ENCODE results near the gene PLGRKT.
A peak's percentile ranks its signal among the peaks of the same experiment; 100 is the strongest.
"Not testable (repeated sequence)": the region's sequence is repeated elsewhere in the genome, so short reads cannot be mapped to it uniquely, and the experiment has no call there.

PLGRKT gene

DNA sequence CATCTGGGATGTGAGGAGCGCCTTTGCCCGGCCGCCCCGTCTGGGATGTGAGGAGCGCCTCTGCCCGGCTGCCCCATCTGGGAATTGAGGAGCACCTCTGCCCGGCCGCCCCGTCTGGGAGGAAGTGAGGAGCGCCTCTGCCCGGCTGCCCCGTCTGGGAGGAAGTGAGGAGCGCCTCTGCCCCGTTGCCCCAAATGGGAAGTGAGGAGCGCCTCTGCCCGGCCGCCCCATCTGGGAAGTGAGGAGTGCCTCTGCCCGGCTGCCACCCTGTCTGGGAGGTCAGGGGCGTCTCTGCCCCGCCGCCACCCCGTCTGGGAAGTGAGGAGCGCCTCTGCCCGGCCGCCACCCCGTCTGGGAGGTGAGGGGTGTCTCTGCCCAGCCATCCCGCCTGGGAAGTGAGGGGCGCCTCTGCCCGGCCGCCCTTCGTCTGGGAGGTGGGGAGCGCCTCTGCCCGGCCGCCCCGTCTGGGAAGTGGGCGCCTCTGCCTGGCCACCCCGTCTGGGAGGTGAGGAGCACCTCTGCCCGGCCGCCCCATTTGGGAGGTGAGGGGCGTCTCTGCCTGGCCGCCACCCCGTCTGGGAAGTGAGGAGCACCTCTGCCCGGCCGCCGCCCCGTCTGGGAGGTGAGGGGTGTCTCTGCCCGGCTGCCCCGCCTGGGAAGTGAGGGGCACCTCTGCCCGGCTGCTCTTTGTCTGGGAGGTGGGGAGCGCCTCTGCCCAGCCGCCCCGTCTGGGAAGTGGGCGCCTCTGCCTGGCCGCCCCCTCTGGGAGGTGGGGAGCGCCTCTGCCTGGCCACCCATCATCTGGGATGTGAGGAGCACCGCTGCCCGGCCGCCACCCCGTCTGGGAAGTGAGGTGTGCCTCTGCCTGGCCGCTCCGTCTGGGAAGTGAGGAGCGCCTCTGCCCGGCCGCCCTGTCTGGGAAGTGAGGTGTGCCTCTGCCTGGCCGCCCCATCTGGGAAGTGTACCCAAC is 3.6 kb downstream of the PLGRKT start:
- DNase-seq = peak in 3 of 10 donors; percentile 65 to 86 (median 75)
- intact Hi-C loops (cut with DNase I) = loop anchor here (10.0 kb wide), 1 partner anchor 449 kb away; the partner anchor contains the start of gene JAK2

DNA sequence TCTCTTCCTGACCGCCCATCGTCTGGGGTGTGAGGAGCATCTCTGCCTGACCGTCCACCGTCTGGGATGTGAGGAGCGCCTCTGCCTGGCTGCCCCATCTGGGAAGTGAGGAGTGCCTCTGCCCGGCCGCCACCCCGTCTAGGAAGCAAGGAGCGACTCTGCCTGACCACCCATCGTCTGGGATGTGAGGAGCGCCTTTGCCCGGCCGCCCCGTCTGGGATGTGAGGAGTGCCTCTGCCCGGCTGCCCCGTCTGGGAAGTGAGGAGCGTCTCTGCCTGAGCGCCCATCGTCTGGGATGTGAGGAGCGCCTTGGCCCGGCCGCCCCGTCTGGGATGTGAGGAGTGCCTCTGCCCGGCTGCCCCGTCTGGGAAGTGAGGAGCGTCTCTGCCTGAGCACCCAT is 4.4 kb downstream of the PLGRKT start:
- peak in 2 of 10 donors; percentile 55 to 58 for DNase-seq
- intact Hi-C loops (cut with DNase I) = loop anchor here (10.0 kb wide), 1 partner anchor 449 kb away; the partner anchor contains the start of gene JAK2

DNA sequence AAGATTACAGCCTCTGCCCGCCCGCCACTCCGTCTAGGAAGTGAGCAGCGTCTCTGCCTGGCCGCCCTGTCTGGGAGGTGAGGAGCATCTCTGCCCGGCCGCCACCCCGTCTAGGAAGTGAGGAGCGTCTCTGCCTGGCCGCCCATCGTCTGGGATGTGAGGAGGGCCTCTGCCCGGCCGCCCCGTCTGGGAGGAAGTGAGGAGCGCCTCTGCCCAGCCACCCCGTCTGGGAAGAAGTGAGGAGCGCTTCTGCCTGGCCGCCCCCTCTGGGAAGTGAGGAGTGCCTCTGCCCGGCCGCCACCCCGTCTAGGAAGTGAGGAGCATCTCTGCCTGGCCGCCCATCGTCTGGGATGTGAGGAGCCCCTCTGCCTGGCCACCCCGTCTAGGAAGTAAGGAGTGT is 4.8 kb downstream of the PLGRKT start:
- DNase-seq = peak in 2 of 10 donors; percentile 54 to 59
- intact Hi-C loops (cut with DNase I) = loop anchor here (10.0 kb wide), 1 partner anchor 448 kb away; the partner anchor contains the start of gene JAK2

DNA sequence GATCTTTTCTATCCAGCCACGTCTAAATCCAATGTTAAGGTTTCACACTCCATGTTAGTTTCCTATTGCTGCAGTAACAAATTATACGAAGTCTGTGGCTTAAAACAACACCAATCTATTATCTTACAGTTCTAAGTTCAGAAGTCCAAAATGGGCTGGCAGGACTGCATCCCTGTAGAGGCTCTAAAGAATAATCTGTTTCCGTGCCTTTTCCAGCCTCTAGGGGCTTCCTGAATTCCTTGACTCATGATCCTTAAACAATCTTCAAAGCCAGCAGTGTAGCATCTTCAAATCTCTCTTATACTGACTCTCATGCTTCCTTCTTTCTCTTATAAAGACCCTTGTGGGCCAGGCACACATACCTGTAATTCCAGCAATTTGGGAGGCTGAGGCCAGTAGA is 6.8 kb downstream of the PLGRKT start:
- intact Hi-C loops (cut with DNase I) = loop anchor here (10.0 kb wide), 1 partner anchor 446 kb away; the partner anchor contains the start of gene JAK2
- DNase-seq = no peak

DNA sequence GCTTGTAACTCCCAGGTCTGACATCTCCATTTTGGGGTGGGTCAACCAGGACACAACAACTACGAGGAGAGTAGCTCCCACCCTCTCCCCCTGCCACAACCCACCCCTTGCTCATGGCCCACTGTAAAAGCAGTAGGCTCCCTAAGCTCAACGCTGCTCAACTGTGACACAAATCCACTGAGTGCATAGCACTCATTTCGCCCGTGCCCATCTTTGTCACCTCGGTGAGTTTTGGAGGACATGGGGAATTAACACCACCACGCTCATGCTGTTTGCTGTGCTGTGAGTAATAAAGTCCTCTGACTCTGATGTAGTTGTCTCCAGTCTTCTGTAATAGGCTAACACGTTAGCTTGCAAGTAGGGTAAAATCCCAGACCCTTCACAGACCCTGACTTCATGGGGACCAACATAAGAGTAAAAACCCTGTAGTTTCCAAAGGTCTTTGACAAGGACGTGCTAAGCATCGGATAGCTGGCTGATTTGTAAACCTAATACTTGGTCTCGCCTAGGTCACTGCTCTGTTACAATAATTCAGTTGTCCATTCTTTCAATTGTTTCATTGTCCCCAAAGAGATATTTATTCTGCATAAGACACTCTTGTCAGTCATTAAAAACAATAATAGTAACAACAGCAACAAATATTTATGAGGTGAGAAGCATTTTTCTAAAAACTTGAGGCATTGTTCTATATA is 7.7 kb downstream of the PLGRKT start:
- intact Hi-C loops (cut with DNase I) = loop anchor here (10.0 kb wide), 1 partner anchor 445 kb away; the partner anchor contains the start of gene JAK2
- no peak for DNase-seq

DNA sequence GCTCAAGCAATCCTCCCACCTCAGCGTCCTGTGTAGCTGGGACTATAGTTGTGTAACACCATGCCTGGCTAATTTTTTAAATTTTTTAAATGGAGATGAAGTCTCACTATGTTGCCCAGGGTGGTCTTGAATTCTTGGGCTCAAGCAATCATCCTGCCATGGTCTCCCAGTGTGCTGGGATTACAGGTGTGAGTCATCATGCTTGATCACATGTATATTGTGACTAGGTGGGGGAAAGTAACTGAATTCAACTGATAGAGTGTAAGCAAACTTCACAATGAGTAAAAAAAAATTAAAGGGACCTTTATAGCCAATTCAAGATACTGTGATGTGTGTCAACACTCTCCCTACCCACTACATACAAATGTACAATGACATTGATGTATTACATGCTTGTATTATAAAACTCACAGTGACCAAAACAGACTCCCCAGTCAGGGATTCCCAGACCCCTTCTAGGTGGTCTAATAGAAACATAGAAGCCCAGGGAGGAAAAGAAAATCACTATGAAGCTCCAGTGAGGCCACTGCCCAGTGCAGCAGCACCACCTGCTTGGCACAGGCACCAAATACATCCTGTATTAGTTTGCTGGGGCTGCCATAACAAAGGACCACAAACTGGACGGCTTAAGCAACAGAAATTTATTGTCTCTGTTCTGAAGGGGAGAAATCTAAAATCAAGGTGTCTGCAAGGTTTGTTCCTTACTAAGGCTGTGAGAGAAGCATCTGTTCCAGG is 8.8 kb downstream of the PLGRKT start:
- intact Hi-C loops (cut with DNase I) = no loop called here
- peak in 1 of 10 donors; percentile 64 for DNase-seq

DNA sequence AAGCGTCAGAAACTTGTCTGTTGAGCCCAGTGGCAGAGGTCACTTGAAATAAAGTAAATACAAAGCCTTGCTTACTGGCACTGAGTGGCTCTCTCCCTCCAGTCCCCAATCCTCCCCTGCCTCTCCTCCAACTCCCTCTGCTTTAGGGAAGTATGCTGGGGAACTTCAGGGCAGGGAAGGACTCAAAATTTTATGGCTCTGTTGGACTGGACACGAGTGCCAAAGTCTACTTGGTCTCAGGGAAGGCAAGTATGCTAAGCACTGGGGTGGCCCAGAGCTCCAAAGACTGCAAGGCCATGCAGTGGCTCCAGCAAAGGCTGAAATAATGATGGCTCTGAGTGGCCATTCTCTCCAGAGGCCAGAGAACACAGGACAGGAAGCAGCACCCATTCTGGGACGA is 9.6 kb downstream of the PLGRKT start:
- intact Hi-C loops (cut with DNase I) = no loop called here
- DNase-seq = no peak

DNA sequence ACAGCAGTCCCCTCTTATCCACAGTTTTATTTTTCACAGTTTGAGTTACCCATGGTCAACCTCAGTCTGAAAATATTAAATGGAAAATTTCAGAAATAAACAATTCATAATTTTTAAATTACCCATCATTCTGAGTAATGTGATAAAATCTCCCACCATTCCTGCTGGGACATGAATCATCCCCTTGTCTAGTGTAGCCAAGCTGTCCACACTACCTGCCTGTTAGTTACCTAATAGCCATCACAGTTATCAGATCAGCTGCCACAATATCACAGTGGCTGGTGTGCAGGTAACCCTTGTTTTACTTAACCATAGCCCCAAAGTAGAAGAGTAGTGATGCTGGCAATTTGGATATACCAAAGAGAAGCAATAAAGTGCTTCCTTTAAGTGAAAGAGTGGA is 10.7 kb downstream of the PLGRKT start:
- intact Hi-C loops (cut with DNase I) = no loop called here
- DNase-seq = no peak

DNA sequence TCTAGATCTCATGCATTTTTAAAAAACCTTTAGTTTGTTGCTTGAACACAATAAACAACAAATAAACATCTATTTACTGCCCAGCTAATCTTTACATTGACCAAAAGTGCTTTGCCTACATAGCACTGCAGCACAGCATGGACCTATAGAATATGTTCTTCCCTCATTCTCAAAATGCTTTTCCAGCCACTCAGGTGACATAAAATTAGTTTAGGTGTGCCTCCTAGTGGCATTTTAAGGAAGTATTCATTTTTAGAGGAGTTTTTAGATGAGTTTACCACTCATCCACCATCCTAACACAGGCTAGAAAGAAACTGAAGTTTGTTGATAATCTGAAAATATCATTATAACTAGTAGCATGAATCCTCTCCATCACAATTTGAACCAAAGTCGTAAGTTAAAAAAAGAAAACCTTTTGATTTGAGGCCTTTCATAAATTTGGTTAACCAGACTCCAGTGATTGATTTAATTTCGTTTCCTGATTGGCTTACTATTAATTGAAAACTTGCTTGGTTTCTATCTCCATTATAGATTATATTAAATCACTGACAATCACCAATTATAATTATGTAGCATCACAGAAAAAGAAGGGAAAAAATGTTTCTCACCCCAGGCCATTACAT is 12.6 kb downstream of the PLGRKT start:
- DNase-seq = no peak
- intact Hi-C loops (cut with DNase I) = no loop called here

DNA sequence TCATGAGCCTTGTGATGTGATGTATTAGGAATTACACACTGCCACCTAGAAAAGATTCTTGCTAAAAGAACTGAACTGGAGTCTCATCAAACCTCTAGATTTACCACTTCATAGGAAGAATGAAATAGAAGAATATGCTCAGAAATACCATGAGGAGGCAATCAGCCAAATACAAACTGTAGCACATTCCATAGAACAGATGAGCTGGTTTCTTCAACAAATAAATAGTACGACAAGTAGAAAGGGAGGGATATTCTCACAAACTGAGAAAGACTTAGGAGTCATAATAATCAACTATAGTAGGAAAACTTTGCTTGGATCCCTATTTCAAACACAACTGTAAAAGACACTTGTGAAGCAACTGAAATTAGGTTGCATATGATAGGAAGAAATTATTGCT is 15.4 kb downstream of the PLGRKT start:
- no peak for DNase-seq
- intact Hi-C loops (cut with DNase I) = no loop called here

DNA sequence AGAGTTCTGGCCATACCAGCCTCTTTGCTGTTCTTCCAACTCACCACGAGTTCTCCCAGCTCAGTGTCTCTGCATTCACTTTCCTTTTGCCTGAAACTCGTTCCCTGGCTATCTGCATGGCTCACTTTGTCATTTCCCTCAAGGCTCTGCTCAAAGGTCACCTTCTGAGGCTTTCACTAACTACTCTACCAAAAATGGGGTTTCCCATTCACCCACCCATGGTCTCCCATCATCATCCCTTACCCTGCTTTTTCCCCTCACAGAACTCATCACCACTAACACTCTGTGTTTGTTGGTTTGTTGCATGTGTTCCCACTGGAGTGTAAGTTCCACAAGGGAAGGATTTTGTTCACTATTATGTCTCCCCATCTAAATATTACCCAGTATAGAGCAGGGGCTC is 16.6 kb downstream of the PLGRKT start:
- intact Hi-C loops (cut with DNase I) = no loop called here
- no peak for DNase-seq

DNA sequence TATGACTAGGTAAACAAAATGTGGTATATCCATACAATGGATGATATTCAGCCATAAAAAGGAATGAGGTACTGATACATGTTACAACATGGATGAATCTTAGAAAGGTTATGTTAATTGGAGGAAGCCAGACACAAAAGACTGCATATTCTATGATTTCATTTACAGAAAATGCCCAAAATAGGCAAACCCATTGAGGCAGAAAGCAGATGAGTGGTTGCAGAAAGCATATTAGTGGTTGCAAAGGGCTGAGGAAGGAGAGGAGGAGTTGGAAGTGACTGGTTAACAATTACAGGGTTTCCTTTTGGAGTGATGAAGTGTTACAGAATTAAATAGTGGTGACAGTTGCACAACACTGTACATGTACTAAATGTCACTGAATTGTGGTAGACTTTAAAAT is 17.7 kb downstream of the PLGRKT start:
- intact Hi-C loops (cut with DNase I) = loop anchor here (10.0 kb wide), 1 partner anchor 125 kb away; no protein-coding TSS in a partner anchor
- no peak for DNase-seq

DNA sequence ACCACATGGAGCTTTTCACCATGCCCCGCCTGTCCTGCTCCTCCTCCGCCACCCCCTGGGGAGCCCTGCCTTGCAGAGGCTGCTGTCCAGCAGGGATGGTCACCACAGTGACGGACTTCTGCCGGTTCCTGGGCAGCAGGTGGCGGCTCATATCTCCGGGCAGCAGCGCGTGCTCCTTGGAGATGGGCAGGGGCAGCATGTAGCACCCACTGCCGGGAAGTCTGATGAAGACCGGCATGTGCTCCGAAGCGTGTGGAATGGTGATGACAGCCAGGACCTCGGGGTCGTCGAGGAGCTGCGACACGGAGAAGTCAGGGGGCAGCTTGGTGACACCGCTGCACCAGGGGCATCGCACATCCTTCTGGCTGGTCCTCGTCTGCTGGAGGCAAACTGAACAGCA is 19.2 kb downstream of the PLGRKT start:
- intact Hi-C loops (cut with DNase I) = loop anchor here (10.0 kb wide), 1 partner anchor 124 kb away; no protein-coding TSS in a partner anchor
- DNase-seq = peak in 1 of 10 donors; percentile 75

DNA sequence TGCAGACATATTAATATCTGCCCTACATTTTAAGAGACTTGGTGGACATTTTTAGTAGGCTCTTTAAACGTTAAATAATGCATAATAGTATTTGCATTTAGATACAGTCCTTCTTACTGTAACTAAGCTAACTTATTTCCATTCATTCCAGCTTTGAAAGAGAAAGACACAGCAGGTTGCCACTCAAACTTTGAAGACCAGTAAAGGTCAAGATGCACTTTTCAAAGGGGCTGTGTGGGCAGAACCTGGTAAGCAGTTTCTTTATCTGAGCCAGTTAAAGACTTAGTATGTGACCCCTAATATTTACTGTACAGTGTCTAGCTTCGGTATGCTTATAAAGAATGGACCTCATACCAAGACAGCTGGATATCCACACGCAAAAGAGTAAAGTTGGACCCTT is 20.8 kb downstream of the PLGRKT start:
- no peak for DNase-seq
- intact Hi-C loops (cut with DNase I) = loop anchor here (10.0 kb wide), 1 partner anchor 122 kb away; no protein-coding TSS in a partner anchor

DNA sequence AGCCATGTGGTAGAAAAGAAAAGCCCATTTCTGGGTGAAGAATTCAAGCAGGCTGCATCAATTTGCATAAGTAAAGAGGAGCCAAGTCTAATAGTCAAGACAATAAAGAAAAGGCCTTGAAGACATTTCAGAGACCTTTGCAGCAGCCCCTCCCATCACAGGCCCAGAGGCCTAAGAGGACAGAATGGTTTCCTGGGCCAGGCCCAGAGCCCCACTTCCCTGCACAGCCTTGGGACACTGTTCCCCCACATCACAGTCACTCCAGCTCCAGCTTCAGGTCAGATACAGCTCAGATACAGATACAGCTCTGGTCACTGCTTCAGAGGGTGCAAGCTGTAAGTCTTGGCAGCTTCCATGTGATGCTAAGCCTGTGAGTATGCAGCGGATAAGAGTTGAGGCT is 29.1 kb downstream of the PLGRKT start:
- intact Hi-C loops (cut with DNase I) = no loop called here
- DNase-seq = no peak

DNA sequence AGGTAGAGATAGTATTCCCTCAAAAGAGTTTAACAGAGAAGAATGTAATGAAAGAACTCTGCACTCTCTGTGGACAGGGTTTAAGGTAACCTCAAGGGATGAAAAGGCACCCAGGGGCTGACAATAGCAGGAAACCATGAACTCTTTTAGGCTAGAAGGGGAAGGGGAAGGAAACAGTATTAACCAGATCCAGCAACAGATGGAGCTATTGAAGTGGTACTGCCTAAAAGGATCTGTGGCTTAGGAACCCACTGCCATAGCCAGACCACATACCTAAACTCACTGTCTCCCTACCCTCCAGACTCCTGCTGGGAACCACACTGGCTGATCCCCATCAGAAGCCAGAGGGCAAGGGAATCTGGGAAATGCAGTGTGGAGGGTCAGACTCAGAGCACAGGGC is 35.5 kb downstream of the PLGRKT start:
- DNase-seq = no peak
- intact Hi-C loops (cut with DNase I) = no loop called here

DNA sequence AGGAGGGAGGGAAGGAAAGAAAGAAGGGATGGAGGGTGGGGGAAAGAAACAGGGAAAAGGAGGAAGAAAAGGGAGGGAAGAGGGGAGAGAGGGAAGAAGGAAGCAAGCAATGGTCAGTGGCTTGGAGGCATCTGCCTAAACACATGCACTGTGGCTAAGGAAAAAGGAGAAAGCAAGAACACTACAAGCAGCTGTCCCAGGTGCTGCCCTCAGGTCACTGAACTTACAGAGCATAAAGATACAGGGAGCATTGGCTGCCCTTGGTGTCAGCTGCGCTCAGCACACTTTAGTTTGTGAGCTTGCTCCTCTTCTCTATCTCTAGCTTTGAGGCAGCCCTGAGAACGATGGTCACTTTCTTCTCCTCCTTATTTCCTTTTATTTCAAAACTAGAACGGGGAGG is 40.2 kb downstream of the PLGRKT start:
- intact Hi-C loops (cut with DNase I) = not testable (repeated sequence)

DNA sequence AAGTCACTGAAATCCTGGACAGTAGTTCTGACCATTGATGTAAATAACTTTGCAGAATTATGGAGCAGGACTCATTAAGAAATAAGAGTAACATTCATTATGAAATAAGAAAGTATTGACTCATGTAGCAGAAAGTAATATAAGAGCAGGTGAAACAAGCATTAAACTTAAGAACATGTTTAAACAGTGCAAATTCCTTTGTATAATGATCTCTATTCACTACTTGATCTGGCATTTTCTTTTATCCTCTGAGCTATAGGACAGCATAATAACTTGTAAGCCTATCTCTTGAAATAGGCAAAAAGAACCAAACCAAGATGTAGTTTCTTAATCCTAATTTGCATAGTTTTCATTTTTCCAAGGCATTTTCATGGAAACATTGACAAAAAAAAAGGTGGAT is 42.3 kb downstream of the PLGRKT start:
- intact Hi-C loops (cut with DNase I) = no loop called here
- no peak for DNase-seq

More for the DNA sequence above, 40.2 kb downstream of the PLGRKT start:
- DNase-seq = not testable (repeated sequence)

DNA sequence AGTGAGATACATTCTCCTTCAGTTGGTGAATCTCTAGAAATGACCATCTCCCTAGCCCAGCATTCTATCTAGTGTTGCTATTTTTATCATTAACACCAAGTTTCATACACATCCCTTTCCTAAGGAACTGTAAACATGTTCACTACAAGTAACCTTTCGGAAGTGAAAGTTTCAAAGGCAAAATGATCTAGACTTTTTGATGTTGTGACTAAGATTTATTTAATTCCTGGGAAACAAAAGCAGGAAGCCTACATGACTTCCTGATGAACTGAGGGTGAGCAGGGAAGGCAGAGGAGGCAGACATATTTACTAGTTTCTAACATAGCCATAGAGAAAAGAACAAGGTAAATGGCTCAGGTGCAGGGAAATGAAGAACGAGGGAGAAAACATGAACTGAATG is 43.7 kb downstream of the PLGRKT start:
- intact Hi-C loops (cut with DNase I); DNase-seq: not testable (repeated sequence)

DNA sequence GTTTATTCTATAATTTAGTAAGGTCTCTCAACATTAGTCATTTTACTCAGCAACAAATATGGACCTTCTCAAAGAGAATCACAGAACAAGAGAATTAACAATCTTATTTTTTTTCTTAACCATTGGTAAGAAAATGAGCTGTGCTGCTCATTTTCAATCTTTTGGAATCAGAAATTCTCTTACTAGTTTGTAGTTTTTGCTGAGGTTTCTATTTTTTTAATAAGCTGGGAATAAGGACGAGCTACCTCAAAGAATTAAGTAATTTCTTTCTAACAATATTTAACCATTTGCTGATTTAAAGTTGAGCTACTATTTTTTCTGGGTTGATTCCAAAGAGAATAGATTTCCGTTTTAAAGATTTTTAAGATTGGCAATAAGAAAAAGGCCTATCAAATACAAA is 44.2 kb downstream of the PLGRKT start:
- intact Hi-C loops (cut with DNase I) = no loop called here
- DNase-seq = no peak

Measured in posterior cingulate gyrus (tissue), 11 donors.